ENCODE data around the gene MRGPRF.

Gene MRGPRF

DNA sequence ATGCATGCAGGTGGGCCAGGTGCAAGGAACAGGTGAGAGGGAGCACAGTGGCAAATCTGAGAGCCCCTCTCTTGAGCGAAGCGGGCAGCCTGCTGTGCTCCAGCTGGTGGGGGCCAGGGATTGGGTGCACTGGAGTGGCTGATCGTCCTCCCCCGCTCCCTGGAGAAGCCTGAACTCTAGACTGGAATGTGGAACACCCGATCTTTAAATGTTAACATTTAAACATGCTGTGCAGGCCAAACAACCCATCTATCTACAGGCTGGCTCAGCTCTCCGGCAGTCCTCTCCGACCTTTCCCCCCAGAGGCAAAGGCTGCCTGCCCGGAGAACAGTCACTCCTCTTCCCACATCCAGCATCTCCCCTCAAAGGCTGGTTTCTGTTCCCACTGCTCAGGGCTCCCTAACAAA is 5.1 kb downstream of the MRGPRF start:
- no peaks in the 10 kb centered on the region for H3K9me3 Mint-ChIP-seq
- H3K4me1 Mint-ChIP-seq (ENCODE audit: low read depth in 2 of 2): peaks cover 0 to 5% of the 10 kb centered on the region in 2 donors
- H3K36me3 Mint-ChIP-seq (ENCODE audit: insufficient read depth): no peaks in the 10 kb centered on the region
- no peak overlapping the region for H3K4me3 Mint-ChIP-seq
- peaks cover 31 to 71% of the 10 kb centered on the region in 2 donors for H3K27me3 Mint-ChIP-seq
- no peak for ATAC-seq (replicated peaks)
- DNase-seq: no peak
- no peak overlapping the region for H3K27ac Mint-ChIP-seq

DNA sequence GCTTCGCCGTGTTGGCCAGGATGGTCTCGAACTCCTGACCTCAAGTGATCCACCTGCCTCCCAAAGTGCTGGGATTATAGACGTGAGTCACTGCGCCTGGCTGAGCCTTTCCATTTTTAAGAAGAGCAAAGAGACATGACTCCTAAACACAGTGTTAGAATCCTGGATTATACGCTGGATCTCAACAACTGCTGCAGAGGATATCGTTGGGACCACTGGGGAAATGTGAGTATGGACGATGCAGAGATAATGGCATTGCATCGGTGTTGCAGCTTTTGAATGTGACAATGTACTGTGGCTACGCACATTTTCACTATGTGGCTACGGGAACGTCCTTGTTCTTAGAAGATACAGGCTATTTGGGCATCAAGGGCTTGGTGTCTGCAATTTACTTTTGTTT is 6.2 kb downstream of the MRGPRF start:
- no peaks in the 10 kb centered on the region for H3K9me3 Mint-ChIP-seq
- peaks cover 0 to 4% of the 10 kb centered on the region in 2 donors for H3K4me1 Mint-ChIP-seq (ENCODE audit: low read depth in 2 of 2)
- no peak overlapping the region for H3K4me3 Mint-ChIP-seq
- H3K27me3 Mint-ChIP-seq: peaks cover 30 to 71% of the 10 kb centered on the region in 2 donors
- no peaks in the 10 kb centered on the region for H3K36me3 Mint-ChIP-seq (ENCODE audit: insufficient read depth)
- DNase-seq (no peak), ATAC-seq (replicated peaks) (no peak)
- no peak overlapping the region for H3K27ac Mint-ChIP-seq

DNA sequence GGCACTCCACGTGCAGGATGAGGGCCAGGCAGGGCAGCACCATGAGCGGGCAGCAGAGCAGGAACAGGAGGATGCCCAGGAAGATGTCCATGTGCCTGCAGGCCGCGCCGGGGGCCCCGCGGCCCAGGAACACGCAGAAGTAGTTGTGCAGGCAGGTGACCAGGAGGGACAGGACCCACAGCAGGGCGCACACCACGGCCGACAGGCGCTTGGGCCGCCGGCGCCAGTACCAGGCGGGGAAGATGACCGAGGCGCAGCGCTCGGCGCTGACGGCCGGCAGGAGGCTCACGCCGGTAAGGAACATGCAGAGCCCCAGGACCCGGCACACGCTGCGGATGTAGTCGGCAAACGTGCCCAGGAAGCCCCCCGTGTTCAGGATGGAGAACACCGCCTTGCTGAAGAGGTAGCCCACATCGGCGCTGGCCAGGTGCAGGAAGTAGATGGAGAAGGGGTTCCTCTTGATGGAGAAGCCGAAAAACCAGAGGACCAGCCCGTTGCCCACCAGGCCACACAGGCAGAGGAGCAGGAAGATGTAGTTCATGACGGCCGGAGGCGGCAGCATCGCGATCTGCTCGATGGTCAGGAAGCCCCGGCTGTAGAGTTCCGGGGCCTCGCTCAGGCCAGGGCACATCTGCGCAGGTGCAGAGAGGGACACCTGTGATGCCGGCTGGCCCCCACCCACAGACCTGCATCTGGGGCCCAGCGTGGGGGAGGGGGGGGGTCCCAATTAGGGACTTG is 7.2 kb downstream of the MRGPRF start:
- no peaks in the 10 kb centered on the region for H3K36me3 Mint-ChIP-seq (ENCODE audit: insufficient read depth)
- no peak overlapping the region for H3K4me3 Mint-ChIP-seq
- no peak for ATAC-seq (replicated peaks)
- H3K4me1 Mint-ChIP-seq (ENCODE audit: low read depth in 2 of 2): no peaks in the 10 kb centered on the region
- H3K27ac Mint-ChIP-seq: no peak overlapping the region
- H3K9me3 Mint-ChIP-seq: no peaks in the 10 kb centered on the region
- no peak for DNase-seq
- H3K27me3 Mint-ChIP-seq: peaks cover 25 to 63% of the 10 kb centered on the region in 2 donors

DNA sequence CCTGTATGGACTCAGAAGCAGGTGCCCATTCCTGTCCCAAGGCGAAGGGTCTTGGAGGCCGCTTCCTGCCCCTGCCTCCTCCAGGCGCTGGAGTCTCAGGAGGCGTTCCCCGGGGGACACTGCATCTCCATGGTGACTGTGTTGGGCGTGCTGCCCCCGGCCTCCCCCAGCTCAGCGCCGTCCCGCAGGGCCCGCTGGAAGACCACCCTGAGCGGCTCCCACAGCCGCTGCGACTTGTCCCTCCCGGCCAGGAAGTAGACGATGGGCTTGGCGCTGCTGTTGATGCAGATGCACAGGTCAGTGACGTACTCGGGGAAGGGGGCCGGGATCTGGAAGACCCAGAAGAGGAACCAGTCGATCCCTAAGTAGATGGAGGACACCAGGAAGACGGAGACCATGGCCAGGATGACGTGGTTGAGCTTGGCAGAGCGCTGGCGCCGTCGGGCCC is 7.8 kb downstream of the MRGPRF start:
- H3K4me1 Mint-ChIP-seq (ENCODE audit: low read depth in 2 of 2): no peaks in the 10 kb centered on the region
- no peaks in the 10 kb centered on the region for H3K36me3 Mint-ChIP-seq (ENCODE audit: insufficient read depth)
- no peaks in the 10 kb centered on the region for H3K9me3 Mint-ChIP-seq
- H3K27me3 Mint-ChIP-seq: peaks cover 25 to 58% of the 10 kb centered on the region in 2 donors
- H3K27ac Mint-ChIP-seq: no peak overlapping the region
- DNase-seq: no peak
- ATAC-seq (replicated peaks): no peak
- no peak overlapping the region for H3K4me3 Mint-ChIP-seq

DNA sequence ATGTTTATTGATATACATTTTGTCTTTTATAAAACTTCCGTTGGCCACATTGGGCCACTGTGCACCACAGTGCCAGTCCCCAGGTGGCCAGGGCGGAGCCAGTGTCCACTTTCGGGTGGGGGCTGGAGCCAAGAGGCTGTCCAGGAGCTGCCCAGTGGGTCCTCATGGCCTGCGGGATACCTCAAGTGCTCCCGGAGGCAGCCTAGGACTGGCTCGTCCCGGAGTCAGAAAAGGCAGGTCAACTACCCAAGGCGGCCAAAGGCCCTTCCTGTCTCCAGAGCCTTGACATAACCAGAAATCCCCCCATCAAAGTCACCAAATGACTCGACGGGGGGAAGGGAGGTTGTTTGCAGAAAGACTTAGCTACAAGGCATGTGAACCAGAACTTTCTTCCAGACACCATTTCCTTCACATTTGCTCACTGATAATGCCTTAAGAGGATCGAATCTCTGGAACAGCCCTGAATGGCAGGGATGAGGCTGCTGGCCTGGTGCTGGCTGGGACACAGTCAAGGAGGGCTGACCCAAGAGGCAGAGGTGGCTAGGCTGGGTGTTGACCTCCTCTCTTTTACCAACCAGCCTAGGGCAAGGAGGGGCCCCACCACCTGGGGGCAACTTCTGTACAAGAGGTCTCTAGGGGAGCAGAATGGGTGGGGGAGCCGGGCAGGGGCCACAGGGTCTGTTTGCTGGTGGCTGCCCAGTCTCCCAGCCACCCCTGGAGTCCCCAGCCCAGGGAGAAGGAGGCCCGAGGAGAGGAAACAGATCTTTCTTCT is 8.4 kb downstream of the MRGPRF start:
- no peak for DNase-seq
- no peaks in the 10 kb centered on the region for H3K9me3 Mint-ChIP-seq
- no peak for ATAC-seq (replicated peaks)
- H3K27ac Mint-ChIP-seq: no peak overlapping the region
- peaks cover 25 to 52% of the 10 kb centered on the region in 2 donors for H3K27me3 Mint-ChIP-seq
- H3K4me1 Mint-ChIP-seq (ENCODE audit: low read depth in 2 of 2): peaks cover 0 to under 1% of the 10 kb centered on the region in 2 donors
- no peaks in the 10 kb centered on the region for H3K36me3 Mint-ChIP-seq (ENCODE audit: insufficient read depth)
- H3K4me3 Mint-ChIP-seq: no peak overlapping the region

DNA sequence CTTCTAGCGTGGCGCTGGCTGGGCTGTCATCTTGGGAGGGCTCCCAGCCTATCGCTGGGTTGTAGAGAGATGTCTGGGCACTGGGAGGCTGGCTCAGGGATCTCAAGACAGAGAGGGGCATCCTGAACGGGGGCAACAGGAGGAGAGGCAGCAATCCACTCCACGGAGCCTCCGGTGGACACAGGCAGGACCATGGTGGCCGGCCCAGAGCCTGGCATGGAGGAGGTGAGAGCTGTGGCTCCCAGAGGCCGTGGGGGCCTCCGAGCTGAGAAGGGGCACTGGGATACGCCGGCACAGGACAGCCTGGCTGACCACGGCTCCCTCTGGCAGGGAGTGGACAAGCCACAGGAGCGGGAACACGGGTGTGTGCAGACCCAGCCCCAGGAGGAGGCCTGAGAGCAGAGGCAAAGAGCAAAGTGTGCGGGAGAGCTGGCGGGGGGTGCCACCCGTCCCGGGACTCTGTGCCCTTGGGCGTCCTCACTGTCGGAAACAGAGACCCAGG is 9.1 kb downstream of the MRGPRF start:
- ATAC-seq (replicated peaks): no peak
- no peak overlapping the region for H3K27ac Mint-ChIP-seq
- H3K9me3 Mint-ChIP-seq: no peaks in the 10 kb centered on the region
- peaks cover 4 to 6% of the 10 kb centered on the region in 2 donors for H3K4me1 Mint-ChIP-seq (ENCODE audit: low read depth in 2 of 2)
- no peak overlapping the region for H3K4me3 Mint-ChIP-seq
- no peak for DNase-seq
- H3K36me3 Mint-ChIP-seq (ENCODE audit: insufficient read depth): peaks cover 2% of the 10 kb centered on the region
- peaks cover 25 to 51% of the 10 kb centered on the region in 2 donors for H3K27me3 Mint-ChIP-seq

DNA sequence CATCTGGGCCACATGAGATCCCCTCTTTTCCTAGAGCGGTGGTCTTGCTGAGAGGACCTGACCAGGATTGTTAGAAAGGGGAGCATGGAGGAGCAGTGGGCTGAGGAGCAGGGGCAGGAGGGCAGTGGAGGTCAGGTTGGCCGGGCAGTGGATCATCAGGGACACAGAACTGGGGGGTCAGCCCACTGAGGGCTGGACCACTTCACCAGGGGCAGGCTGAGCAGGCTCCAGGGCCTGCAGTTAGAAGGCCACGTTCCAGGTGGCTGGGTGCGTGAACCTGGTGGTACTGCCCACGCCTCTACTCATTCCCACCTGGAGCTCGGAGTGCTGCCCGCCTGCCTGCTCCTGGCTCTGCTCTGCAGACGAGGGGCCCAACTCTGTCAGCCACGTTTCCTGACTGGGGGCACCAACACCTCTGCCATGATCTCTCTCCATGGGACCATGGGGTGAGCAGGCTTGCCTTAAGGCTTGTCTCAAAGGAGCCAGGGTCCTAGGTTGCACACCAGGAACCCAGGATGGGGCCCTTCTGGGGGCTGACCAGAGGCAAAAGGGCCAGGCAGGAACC is 9.7 kb downstream of the MRGPRF start:
- Mint-ChIP-seq H3K27ac (no peak overlapping the region), H3K27me3 (peaks cover 25 to 52% of the 10 kb centered on the region in 2 donors), H3K4me3 (no peak overlapping the region), H3K36me3 (ENCODE audit: insufficient read depth) (peaks cover 2% of the 10 kb centered on the region), H3K9me3 (no peaks in the 10 kb centered on the region), H3K4me1 (ENCODE audit: low read depth in 2 of 2) (peaks cover 4 to 9% of the 10 kb centered on the region in 2 donors)
- ATAC-seq (replicated peaks) (no peak), DNase-seq (no peak)

DNA sequence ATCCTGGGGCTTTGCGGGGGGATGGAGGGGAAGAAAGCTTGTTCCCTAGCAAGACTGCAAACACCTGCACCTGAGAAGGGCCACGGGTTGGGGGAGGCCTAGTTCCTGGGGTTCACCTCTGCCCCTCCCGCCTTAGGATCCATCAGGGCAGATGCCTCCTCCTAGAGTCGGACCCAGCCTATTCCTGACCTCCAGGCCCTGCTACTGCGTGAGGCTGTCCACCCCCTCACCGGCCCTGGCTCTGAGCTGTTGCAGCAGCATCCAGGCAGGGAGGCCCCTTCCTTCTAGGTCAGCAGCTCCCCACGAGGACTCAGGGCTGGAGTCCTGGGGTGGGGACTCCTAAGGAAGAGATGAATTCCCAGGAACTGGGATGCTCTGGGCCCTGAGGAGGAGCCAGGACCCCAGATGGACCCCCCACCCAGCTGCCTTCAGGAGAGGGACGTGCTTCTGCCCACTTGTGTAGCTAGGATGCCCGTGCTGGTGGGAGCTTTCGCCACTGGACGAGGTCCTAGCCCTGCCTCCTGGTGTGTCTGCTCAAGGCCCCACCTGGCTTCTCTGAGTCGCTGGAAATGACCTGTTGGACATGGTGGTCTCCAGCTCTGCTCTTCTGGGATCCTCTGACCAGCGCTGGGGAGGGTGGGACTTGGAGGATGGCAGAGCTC is 10.3 kb downstream of the MRGPRF start:
- Mint-ChIP-seq H3K4me1 (ENCODE audit: low read depth in 2 of 2) (peaks cover 4 to 10% of the 10 kb centered on the region in 2 donors), H3K9me3 (no peaks in the 10 kb centered on the region), H3K27ac (no peak overlapping the region), H3K36me3 (ENCODE audit: insufficient read depth) (peaks cover 2% of the 10 kb centered on the region), H3K4me3 (no peak overlapping the region), H3K27me3 (peaks cover 25 to 52% of the 10 kb centered on the region in 2 donors)
- ATAC-seq (replicated peaks) (no peak), DNase-seq (no peak)

DNA sequence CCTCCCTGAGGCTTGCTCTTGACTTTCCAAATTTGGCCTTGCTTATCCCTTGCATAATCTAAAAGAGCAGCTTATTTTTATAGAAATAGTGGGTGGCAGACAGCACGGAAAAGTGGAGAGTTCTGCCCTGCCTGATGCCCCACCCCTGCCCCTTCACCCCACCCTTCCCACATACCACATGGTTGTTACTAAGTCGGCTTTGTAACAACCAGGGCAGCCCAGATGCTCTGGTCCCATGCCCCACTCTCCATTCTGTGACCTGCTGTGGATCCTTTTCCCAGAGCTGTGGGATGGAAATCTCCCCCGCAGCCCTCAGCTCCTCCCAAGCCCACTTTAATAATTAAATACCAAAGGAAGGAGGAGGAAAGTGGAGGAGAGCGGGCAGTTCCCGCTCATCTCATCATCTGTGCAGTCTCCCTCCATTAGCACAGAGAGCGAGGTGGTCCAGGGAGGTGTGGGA is 10.9 kb downstream of the MRGPRF start:
- Mint-ChIP-seq H3K4me3 (no peak overlapping the region), H3K27me3 (peaks cover 25 to 57% of the 10 kb centered on the region in 2 donors), H3K27ac (no peak overlapping the region), H3K9me3 (no peaks in the 10 kb centered on the region), H3K36me3 (ENCODE audit: insufficient read depth) (peaks cover 2% of the 10 kb centered on the region), H3K4me1 (ENCODE audit: low read depth in 2 of 2) (peaks cover 4 to 10% of the 10 kb centered on the region in 2 donors)
- no peak for DNase-seq
- no peak for ATAC-seq (replicated peaks)

DNA sequence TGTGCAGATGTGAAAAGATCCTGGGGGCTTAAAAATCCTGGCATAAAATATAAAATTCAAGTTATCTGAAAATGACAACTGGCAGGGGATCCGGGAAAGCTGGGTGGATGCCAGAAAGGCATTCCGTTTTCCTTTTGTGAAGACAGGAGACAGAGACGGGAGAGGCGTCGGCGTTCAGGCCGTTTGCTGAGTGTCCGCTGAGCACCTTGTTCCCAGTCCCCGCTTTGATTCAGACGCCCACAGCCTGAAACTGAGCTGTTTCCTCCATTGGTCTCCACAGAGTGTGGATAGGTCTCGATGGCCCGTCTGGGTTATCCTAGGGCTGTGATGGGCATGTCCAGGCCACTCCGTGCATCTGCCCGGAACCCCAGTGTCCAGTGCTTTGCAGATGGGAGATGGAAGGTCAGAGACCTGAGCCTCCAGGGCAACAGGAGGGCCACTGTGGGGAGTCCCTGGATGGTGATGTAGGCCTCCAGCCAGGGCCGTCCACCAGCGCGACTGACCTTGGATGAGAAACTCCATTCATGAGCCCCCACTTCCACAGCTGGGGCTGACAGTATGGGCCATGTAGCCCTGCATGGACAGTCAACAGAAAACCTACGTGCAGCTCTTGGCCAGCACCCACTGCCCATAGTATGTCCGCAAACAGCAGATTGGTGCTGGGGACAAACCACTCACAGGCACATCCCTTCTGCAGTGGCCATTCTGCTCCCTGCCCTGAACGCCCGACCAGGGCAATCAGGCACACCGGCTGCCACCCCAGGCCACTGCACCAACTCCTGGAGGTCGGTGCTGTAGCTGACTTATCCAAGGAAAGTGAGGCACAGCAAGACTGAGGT is 11.6 kb downstream of the MRGPRF start:
- no peak overlapping the region for H3K4me3 Mint-ChIP-seq
- no peak overlapping the region for H3K27ac Mint-ChIP-seq
- peaks cover 25 to 64% of the 10 kb centered on the region in 2 donors for H3K27me3 Mint-ChIP-seq
- peaks cover 2% of the 10 kb centered on the region for H3K36me3 Mint-ChIP-seq (ENCODE audit: insufficient read depth)
- no peaks in the 10 kb centered on the region for H3K9me3 Mint-ChIP-seq
- DNase-seq: no peak
- no peak for ATAC-seq (replicated peaks)
- peaks cover 4 to 10% of the 10 kb centered on the region in 2 donors for H3K4me1 Mint-ChIP-seq (ENCODE audit: low read depth in 2 of 2)

DNA sequence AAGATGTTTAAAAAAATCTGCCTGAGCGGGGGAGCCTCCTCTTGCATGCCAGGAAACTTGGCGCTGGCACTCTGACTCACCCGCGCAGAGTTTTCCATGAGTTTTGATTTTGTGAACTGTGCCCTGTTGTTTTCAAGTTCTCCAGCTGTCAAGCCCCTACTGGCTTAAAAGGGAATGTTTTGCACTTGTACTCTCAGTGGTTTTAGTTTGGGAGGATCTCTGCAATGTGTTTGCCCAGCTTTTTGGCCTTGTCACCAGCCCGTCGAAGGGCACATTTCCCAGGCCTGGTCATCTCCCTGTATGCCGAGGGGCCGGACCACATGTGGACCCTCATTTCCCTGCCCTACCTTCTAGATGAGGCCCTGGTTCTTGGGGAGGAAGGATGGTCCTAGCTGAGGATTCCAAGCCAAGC is 12.2 kb downstream of the MRGPRF start:
- Mint-ChIP-seq H3K4me3 (no peak overlapping the region), H3K27ac (no peak overlapping the region), H3K36me3 (ENCODE audit: insufficient read depth) (peaks cover 2% of the 10 kb centered on the region), H3K4me1 (ENCODE audit: low read depth in 2 of 2) (peaks cover 4 to 10% of the 10 kb centered on the region in 2 donors), H3K27me3 (peaks cover 25 to 67% of the 10 kb centered on the region in 2 donors), H3K9me3 (no peaks in the 10 kb centered on the region)
- ATAC-seq (replicated peaks) (no peak), DNase-seq (no peak)

DNA sequence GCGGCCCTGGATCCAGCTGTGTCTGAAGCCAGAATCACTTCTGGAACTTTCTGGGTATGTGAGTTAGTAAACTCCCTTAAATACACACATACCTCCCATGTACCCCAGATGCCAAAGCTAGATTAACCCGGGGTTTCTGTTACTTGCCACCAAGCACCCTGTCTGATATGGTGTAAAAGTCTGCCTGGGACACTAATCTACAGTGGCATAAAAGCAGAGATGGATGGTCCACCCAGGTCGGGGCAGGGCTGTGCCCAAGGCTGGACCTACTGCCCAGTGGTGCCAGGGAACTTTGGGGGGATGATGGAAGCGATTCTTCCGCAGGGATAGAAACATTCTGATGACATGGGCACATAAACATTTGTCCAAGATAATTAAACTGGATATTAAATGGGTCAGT is 12.7 kb downstream of the MRGPRF start:
- no peak for ATAC-seq (replicated peaks)
- Mint-ChIP-seq H3K4me1 (ENCODE audit: low read depth in 2 of 2) (peaks cover 4 to 10% of the 10 kb centered on the region in 2 donors), H3K27me3 (peaks cover 22 to 62% of the 10 kb centered on the region in 2 donors), H3K4me3 (no peak overlapping the region), H3K27ac (no peak overlapping the region), H3K36me3 (ENCODE audit: insufficient read depth) (peaks cover 2% of the 10 kb centered on the region), H3K9me3 (no peaks in the 10 kb centered on the region)
- DNase-seq: no peak

Data from effector memory CD8-positive, alpha-beta T cell (primary cell).